Measurements from ENCODE around the gene MRTFA. TPM values are rescaled to one million over a fixed set of nuclear protein-coding genes. Genes with fewer than 3 reads are reported as not detected.
A peak's percentile ranks its signal among the peaks of the same experiment; 100 is the strongest.

The MRTFA gene
- total and polyA plus RNA-seq, 9 of the 15 experiments (the other 6 are each of a cell fraction or from before 2014, with no cell fraction given), result 0.84 to 21.1 (median 3.7) TPM

GRCh38 chr22:40621309-40622151 is 15.0 kb downstream of the MRTFA start (continued):
- no peak for TF ChIP-seq TEAD1 (CRISPR knock-in tag; IDR thresholded peaks at IDR 0.05)
- 0 out of 2 replicates have a peak, but pooled peaks have one; percentile 13 for TF ChIP-seq TCF3 (CRISPR knock-in tag; IDR thresholded peaks at IDR 0.05)
- TF ChIP-seq, protein P1, sequence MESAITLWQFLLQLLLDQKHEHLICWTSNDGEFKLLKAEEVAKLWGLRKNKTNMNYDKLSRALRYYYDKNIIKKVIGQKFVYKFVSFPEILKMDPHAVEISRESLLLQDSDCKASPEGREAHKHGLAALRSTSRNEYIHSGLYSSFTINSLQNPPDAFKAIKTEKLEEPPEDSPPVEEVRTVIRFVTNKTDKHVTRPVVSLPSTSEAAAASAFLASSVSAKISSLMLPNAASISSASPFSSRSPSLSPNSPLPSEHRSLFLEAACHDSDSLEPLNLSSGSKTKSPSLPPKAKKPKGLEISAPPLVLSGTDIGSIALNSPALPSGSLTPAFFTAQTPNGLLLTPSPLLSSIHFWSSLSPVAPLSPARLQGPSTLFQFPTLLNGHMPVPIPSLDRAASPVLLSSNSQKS (CRISPR knock-in tag; IDR thresholded peaks at IDR 0.05), result no peak
- TF ChIP-seq NFE2L1 (tag; IDR thresholded peaks at IDR 0.05; ENCODE audit: borderline replicate concordance, low read depth), result no peak
- TF ChIP-seq NEUROD1 (IDR thresholded peaks at IDR 0.05; ENCODE audit: borderline replicate concordance, low read depth, low read length, partially characterized antibody), result no peak
- TF ChIP-seq ZNF239 (CRISPR knock-in tag; IDR thresholded peaks at IDR 0.05), result no peak
- TF ChIP-seq, protein P2, sequence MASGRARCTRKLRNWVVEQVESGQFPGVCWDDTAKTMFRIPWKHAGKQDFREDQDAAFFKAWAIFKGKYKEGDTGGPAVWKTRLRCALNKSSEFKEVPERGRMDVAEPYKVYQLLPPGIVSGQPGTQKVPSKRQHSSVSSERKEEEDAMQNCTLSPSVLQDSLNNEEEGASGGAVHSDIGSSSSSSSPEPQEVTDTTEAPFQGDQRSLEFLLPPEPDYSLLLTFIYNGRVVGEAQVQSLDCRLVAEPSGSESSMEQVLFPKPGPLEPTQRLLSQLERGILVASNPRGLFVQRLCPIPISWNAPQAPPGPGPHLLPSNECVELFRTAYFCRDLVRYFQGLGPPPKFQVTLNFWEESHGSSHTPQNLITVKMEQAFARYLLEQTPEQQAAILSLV (tag; IDR thresholded peaks at IDR 0.05), result no peak
- peak; percentile 69 for TF ChIP-seq TEAD4 (IDR thresholded peaks at IDR 0.05; ENCODE audit: low read length)
- TF ChIP-seq TEAD4 (CRISPR knock-in tag; IDR thresholded peaks at IDR 0.05; ENCODE audit: borderline replicate concordance), result no peak
- no peak for TF ChIP-seq SRSF9 (IDR thresholded peaks at IDR 0.05; ENCODE audit: borderline replicate concordance, low read depth, low read length)
- TF ChIP-seq TRIM24 (IDR thresholded peaks at IDR 0.05), result peak in 1 of 2 experiments; percentile 60; a peak in 1 of 4 replicates
- peak; percentile 48; the same call in 1 of the 2 replicates for TF ChIP-seq SOX6 (IDR thresholded peaks at IDR 0.05)
- no peak for TF ChIP-seq ZNF695 (CRISPR knock-in tag; IDR thresholded peaks at IDR 0.05)
- TF ChIP-seq KDM4B (IDR thresholded peaks at IDR 0.05; ENCODE audit: borderline replicate concordance in 2 of 2, low read depth in 1 of 2), result no peak
- no peak for TF ChIP-seq PCBP1 (IDR thresholded peaks at IDR 0.05; ENCODE audit: low read depth, low read length, poor library complexity, severe bottlenecking)
- TF ChIP-seq E2F6 (IDR thresholded peaks at IDR 0.05; ENCODE audit: borderline replicate concordance in 1 of 2, extremely low read depth in 1 of 2, insufficient read depth in 1 of 2, insufficient read length in 1 of 2, low read depth in 1 of 2, low read length in 1 of 2, poor library complexity in 1 of 2, severe bottlenecking in 1 of 2), result no peak
- peak; percentile 30; the same call in 1 of the 2 replicates for TF ChIP-seq JUND (IDR thresholded peaks at IDR 0.05; ENCODE audit: borderline replicate concordance, low read depth, low read length)
- no peak; the same call in 2 of the 3 replicates for TF ChIP-seq JUND (tag; IDR thresholded peaks at IDR 0.05; ENCODE audit: borderline replicate concordance, low read depth, low read length)
- TF ChIP-seq FOXM1 (IDR thresholded peaks at IDR 0.05; ENCODE audit: low read depth), result peak; percentile 46; the same call in 1 of the 2 replicates
- no peak for TF ChIP-seq FOXM1 (CRISPR knock-in tag; IDR thresholded peaks at IDR 0.05; ENCODE audit: low read depth)
- TF ChIP-seq ZNF184 (CRISPR knock-in tag; IDR thresholded peaks at IDR 0.05), result no peak
- TF ChIP-seq PPARD (CRISPR knock-in tag; IDR thresholded peaks at IDR 0.05), result no peak
- peak; percentile 89 for TF ChIP-seq MEIS2 (IDR thresholded peaks at IDR 0.05; ENCODE audit: partially characterized antibody)
